NB4 (cell line): Measurements from ENCODE around the gene ACO1.

ENCODE experiments used
- POLR2A ChIP-seq: IDR thresholded peaks from 2 replicates; pipeline ENCODE4 v1.6.1; 2011; ENCODE audit warnings: mild to moderate bottlenecking; ENCODE audit not compliant: insufficient read length; ENCODE audit errors: extremely low read depth
- TF ChIP-seq, protein P1 (sequence below): IDR thresholded peaks from 2 replicates; pipeline ENCODE4 v1.6.1; 2011; ENCODE audit warnings: low read depth, low read length
- TF ChIP-seq, protein P2 (sequence below): IDR thresholded peaks from one replicate; pipeline ENCODE4 v1.5.1; 2012; ENCODE audit warnings: low read depth, low read length

DNA sequence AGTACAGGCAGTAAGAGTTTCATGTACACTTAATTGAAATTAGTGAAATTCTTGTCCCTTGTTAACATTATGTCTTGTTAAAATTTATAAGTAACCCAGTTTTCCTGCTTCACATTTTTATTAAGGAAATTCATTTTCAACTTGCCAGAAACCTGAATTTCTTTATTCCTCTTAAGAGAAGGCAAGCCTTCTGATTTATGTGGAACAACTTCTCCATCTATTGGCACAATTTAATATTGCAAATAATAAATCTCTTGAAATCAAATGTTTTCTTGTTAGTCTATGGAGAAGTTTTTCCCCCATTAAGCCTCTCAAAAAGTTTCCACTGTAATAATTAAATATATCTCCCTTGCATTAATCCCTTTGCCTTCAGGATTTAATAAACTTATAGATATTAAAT is 33.8 kb upstream of the ACO1 start:
- TF ChIP-seq POLR2A = no peak
- TF ChIP-seq, protein P1, sequence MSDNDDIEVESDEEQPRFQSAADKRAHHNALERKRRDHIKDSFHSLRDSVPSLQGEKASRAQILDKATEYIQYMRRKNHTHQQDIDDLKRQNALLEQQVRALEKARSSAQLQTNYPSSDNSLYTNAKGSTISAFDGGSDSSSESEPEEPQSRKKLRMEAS = no peak
- TF ChIP-seq, protein P2, sequence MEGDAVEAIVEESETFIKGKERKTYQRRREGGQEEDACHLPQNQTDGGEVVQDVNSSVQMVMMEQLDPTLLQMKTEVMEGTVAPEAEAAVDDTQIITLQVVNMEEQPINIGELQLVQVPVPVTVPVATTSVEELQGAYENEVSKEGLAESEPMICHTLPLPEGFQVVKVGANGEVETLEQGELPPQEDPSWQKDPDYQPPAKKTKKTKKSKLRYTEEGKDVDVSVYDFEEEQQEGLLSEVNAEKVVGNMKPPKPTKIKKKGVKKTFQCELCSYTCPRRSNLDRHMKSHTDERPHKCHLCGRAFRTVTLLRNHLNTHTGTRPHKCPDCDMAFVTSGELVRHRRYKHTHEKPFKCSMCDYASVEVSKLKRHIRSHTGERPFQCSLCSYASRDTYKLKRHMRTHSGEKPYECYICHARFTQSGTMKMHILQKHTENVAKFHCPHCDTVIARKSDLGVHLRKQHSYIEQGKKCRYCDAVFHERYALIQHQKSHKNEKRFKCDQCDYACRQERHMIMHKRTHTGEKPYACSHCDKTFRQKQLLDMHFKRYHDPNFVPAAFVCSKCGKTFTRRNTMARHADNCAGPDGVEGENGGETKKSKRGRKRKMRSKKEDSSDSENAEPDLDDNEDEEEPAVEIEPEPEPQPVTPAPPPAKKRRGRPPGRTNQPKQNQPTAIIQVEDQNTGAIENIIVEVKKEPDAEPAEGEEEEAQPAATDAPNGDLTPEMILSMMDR = peak; percentile 14
